ENCODE results near the gene STX18. TPM values are rescaled to one million over a fixed set of nuclear protein-coding genes. Genes with fewer than 3 reads are reported as not detected.
"Not testable (repeated sequence)": the region's sequence is repeated elsewhere in the genome, so short reads cannot be mapped to it uniquely, and the experiment has no call there.

STX18 gene
- total RNA-seq, 6 experiments from 2014 or later, result 11.7 to 18.4 (median 15.8) TPM

GRCh38 chr4:4568806-4569427 lies 27.1 kb upstream of the STX18 start:
- no peaks in the 10 kb centered on the region for H3K27me3 ChIP-seq
- no peaks in the 10 kb centered on the region for H3K9me3 ChIP-seq
- H3K36me3 ChIP-seq, result no peaks in the 10 kb centered on the region
- TF ChIP-seq CTCF (IDR thresholded peaks at IDR 0.05) (no peak), POLR2A (IDR thresholded peaks at IDR 0.05) (no peak)
- intact Hi-C loops (cut with DNase I), result no loop called here
- H3K4me3 ChIP-seq, result no peak overlapping the region
- DNase-seq (no peak), ATAC-seq (no peak)
- 100% methylated on average over 1 of the region's 3 CpGs for WGBS (ENCODE audit: insufficient coverage, low coverage, low lambda C conversion rate, missing lambda C conversion rate)
- no peaks in the 10 kb centered on the region for H3K4me1 ChIP-seq
- no peak overlapping the region for H3K27ac ChIP-seq

GRCh38 chr4:4566359-4566758 lies 24.5 kb upstream of the STX18 start:
- H3K9me3 ChIP-seq; DNase-seq; H3K4me3 ChIP-seq; ATAC-seq; H3K27ac ChIP-seq; H3K4me1 ChIP-seq; H3K36me3 ChIP-seq; H3K27me3 ChIP-seq; intact Hi-C loops (cut with DNase I): not testable (repeated sequence)

- no peaks in the 10 kb centered on the region for H3K27me3 ChIP-seq
- H3K9me3 ChIP-seq, result no peaks in the 10 kb centered on the region
- H3K4me3 ChIP-seq, result no peak overlapping the region
- DNase-seq, result no peak
- H3K4me1 ChIP-seq, result peaks cover 0 to 4% (median 0%) of the 10 kb centered on the region in 4 donors
- H3K27ac ChIP-seq, result no peak overlapping the region
- no peaks in the 10 kb centered on the region for H3K36me3 ChIP-seq
- WGBS (ENCODE audit: insufficient coverage, low coverage, low lambda C conversion rate, missing lambda C conversion rate), result no CpG with 5 or more reads among the region's 3 CpGs
- ATAC-seq, result no peak
- intact Hi-C loops (cut with DNase I), result no loop called here
- TF ChIP-seq POLR2A (IDR thresholded peaks at IDR 0.05), result no peak
These were observed 22.7 kb upstream of the STX18 start for GRCh38 chr4:4564522-4564921.

GRCh38 chr4:4560642-4561041 lies 18.8 kb upstream of the STX18 start:
- Histone ChIP-seq H3K36me3 (no peaks in the 10 kb centered on the region), H3K9me3 (no peaks in the 10 kb centered on the region), H3K27ac (no peak overlapping the region), H3K4me3 (no peak overlapping the region), H3K27me3 (no peaks in the 10 kb centered on the region), H3K4me1 (peaks cover 0 to 4% (median 0%) of the 10 kb centered on the region in 4 donors)
- ATAC-seq (no peak), DNase-seq (no peak)
- intact Hi-C loops (cut with DNase I), result no loop called here
- TF ChIP-seq CTCF (IDR thresholded peaks at IDR 0.05), result no peak
- TF ChIP-seq POLR2A (IDR thresholded peaks at IDR 0.05), result no peak
- 73% methylated on average over 4 of the region's 5 CpGs for WGBS (ENCODE audit: insufficient coverage, low coverage, low lambda C conversion rate, missing lambda C conversion rate)

GRCh38 chr4:4560136-4560535 lies 18.3 kb upstream of the STX18 start:
- no peaks in the 10 kb centered on the region for H3K27me3 ChIP-seq
- ATAC-seq, result no peak
- H3K27ac ChIP-seq, result no peak overlapping the region
- H3K36me3 ChIP-seq, result no peaks in the 10 kb centered on the region
- WGBS (ENCODE audit: insufficient coverage, low coverage, low lambda C conversion rate, missing lambda C conversion rate), result 63% methylated on average over 3 of the region's 3 CpGs
- no peak for TF ChIP-seq CTCF (IDR thresholded peaks at IDR 0.05)
- TF ChIP-seq POLR2A (IDR thresholded peaks at IDR 0.05), result no peak
- H3K4me3 ChIP-seq, result no peak overlapping the region
- H3K9me3 ChIP-seq, result no peaks in the 10 kb centered on the region
- DNase-seq, result no peak
- H3K4me1 ChIP-seq, result peaks cover 0 to 4% (median 0%) of the 10 kb centered on the region in 4 donors
- intact Hi-C loops (cut with DNase I), result no loop called here

- Histone ChIP-seq H3K4me1 (peaks cover 0 to 4% (median 0%) of the 10 kb centered on the region in 4 donors), H3K27ac (no peak overlapping the region), H3K36me3 (no peaks in the 10 kb centered on the region), H3K9me3 (no peaks in the 10 kb centered on the region), H3K27me3 (no peaks in the 10 kb centered on the region), H3K4me3 (no peak overlapping the region)
- 62% methylated on average over 6 of the region's 6 CpGs for WGBS (ENCODE audit: insufficient coverage, low coverage, low lambda C conversion rate, missing lambda C conversion rate)
- TF ChIP-seq CTCF (IDR thresholded peaks at IDR 0.05) (no peak), POLR2A (IDR thresholded peaks at IDR 0.05) (no peak)
- ATAC-seq (no peak), DNase-seq (no peak)
- intact Hi-C loops (cut with DNase I), result no loop called here
These were observed 17.7 kb upstream of the STX18 start for GRCh38 chr4:4559596-4559995.

Data from right lobe of liver (tissue), 6 donors.